Left cardiac atrium (tissue), 4 donors: Measurements from ENCODE around the gene TF. TPM values are rescaled to one million over a fixed set of nuclear protein-coding genes. Genes with fewer than 3 reads are reported as not detected.

Source experiments
- ATAC-seq, 2 donors: fragments of 200-7000 bp; cut with Tn5 transposase; one replicate each; pipeline ENCODE4 v1.9.1; 2020; ENCODE audit warnings: mild to moderate bottlenecking in 2 of 2, moderate library complexity in 2 of 2
- DNase-seq: peaks from one replicate; pipeline ENCODE4 v3.0.0-alpha.2; 2020
- intact Hi-C, 2 donors: fragments of 100-400 bp; cut with DNase I; formaldehyde crosslinking; loops; one replicate each; pipeline versions ENCODE4 v1.14.1 to v1.15.1; 2022 to 2023
- total RNA-seq, 2 donors: library from RNA; stranded (reverse); fragmentation: NEBNext Ultra II Directional; extraction: Animal tissue kit (Norgen Biotek cat#: 25700); gene quantifications; one replicate each; pipeline ENCODE4 v1.2.1, GENCODE V29; 2021
- donor health status: DM: no; HTN: yes; CAD: no.
- donor health status: DM: no; HTN: yes; CAD: no; lungs with severe emphysema.
- donor health status: DM: yes; HTN: yes; CAD: no.
- donor health status: Dilated cardiomyopathy.

The TF gene
- total RNA-seq, 2 donors from 2014 or later: 31.8 to 111 TPM

DNA sequence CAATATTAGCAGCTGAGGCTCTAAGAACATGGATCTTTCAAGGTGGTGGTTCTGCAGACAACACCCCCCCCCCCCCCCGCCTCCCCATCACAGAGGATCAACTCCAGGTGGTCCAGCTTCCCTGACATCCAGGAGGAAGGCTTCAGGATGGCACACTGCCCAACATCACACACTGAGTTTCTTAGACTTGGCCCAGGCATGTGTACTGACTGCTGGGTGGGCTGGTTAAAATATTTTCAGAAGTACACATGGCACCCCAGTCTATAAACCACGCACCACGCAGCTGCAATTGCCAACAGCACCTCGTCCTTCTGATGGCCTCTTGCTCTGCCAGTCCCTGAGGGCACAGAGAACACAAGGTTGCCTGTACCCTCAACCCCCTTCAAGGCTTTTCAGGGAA, 81.5 kb downstream of the TF start:
- DNase-seq (no peak), ATAC-seq (no peak)
- intact Hi-C loops: loop anchor here in 1 of 2 donors (10.0 kb wide), 1 partner anchor 67 kb away; the partner anchor contains the start of gene RAB6B

DNA sequence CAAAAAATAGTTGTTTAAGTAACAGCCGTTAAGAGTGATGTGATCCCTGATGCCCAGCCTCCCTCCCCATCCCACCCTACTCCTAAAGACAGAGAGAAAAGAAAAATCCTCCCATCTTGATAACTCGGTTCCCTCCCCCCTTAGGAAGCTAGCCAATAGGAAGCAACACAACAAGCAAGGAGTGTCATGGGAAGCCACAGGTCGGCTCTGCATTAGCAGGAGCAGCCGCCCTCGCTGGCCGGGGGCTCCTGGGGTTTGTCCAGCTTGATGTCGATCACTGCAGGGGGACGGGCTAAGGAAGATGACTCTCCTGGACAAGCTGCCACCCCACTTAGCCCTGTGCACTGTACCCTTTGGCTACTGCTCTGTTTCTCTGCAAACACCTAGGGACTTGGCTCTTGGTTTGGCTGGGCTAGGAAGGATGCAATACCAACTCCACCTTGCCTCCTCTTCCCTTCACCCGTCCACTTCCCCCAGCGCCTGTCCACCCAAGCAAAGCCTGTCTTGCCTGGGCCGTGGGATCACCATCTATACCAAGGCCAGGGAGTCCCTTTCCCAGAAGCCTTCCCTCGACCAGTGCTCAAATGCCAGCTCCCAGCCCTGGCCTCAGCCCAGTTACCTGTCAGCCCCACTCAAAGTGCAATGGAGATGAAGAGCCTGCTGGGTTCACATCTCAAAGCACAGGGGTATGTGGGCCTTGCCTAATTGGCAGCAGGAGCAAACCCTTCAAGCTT, 82.5 kb downstream of the TF start:
- peak; percentile 58 to 62 for ATAC-seq
- DNase-seq: no peak
- intact Hi-C loops: loop anchor here in 1 of 2 donors (10.0 kb wide), 1 partner anchor 66 kb away; the partner anchor contains the start of gene RAB6B

DNA sequence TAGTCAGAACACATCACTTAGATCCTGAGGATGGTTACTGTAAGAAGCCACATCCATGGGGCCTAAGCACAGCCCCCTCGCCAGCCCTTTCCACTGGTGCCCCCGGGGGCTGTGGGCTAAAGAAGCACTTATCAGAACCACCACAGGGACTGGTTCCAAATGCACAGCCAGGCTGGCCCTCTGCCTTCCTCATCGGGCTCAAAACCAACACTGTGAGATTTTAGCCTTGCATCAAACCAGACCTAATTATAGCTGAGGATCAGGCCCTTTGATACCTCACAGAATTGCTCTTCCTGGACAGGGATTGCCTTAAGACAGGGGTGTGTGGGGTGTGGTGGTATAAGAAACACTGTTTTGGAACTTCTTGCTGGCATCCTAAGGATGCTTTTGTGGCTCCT, 83.1 kb downstream of the TF start:
- no peak for DNase-seq

DNA sequence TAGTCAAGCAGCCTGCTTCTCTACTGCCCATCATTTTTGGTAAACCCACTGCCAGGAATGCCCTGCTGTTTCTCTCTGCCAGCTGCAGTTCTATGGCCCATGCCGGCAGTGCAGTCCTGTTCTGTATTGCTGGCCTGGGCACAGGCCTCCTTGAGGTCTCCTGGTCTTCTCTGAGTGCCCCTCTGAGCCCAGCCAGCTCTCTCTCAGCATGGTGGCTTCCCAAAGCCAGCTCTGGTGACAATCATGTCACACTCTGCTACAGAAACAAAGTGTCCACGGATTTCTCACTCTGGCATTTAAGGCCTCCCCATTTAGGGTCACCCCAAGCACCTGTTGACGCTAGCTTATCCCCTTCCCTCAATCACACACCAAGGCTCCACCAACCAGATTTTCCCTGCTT, 83.9 kb downstream of the TF start:
- intact Hi-C loops: no loop called here
- ATAC-seq (peak; percentile 12 to 67), DNase-seq (no peak)

More for the DNA sequence above, 83.1 kb downstream of the TF start:
- intact Hi-C loops: loop anchor here in 1 of 2 donors (10.0 kb wide), 1 partner anchor 65 kb away; the partner anchor contains the start of gene RAB6B
- peak; percentile 45 to 63 for ATAC-seq

DNA sequence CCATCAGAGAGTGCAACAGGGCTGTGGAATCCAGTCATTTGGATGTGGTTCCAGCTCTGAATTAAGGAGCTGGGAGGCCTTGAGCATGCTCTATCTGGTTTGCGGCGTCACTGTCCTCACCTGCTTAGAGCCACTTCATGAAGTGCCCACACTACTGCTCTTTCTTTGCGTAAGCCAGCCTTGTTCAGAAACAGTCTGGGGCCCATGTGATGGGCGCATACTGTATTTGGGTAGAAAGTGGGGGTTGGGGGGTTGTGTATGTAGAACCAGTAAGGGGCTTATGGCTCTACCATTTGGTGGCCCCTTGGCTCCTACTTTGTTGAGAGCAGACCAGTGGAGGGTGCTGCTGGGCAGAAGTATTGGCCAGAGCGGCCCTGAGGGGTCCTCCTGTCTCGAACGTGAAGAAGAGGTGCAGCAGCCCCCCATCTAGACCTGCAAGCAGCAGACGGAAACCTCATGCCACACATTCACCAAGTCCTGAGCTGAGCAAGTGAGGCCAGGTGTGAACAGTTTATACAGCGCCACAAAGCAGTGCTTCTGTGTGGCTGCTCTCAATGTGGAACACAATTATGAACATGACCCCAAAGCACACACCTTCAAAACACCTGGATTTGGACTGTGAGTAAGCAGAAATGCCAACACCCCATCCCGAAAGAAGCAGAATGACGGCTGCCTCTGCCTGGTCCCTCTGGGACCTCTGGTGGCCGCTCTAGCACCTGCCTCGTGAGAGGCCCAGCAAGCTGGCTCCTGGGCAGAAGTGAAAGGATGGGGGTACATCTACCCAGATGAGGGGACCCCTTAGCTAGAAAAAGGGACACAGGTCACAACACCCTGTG, 86.0 kb downstream of the TF start:
- DNase-seq (no peak), ATAC-seq (no peak)
- intact Hi-C loops: no loop called here

DNA sequence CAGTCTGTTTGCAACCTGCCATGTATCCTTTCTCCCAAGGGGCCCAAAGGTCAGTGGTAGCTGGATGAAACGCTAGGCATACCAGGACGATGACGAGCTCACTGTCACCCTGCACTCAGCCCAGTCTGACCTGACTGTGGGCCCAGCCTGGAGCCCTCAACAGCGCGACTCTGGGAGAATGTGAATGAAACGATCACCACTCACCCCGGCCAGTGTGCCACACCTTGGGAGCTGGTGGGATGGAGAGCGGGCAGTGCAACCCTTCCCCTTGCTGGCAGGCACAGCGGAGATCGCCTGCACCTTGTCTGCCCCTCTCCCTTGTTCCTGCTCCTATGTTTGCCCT, 86.6 kb downstream of the TF start:
- intact Hi-C loops: no loop called here
- ATAC-seq (no peak), DNase-seq (no peak)

DNA sequence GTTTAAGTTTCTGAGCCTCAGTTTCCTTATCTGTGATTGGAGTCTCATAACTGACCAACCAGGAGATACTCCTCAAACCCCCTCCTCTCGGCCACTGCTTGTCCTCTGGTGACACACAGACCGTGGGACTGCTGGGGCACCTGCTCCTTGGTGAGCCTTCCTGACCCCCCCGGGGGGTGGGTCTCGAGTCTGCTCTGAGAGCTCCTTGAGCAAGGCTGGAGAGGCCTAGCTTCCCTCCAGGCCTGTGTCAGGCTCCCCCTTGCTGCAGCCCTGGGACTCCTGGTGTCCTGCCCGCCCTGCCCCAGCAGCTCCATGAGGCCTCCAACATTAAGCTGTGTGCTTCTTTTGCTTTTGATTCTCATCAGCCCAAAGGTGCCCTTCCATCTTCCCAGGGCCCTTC, 87.1 kb downstream of the TF start:
- intact Hi-C loops: no loop called here
- no peak for ATAC-seq
- no peak for DNase-seq

DNA sequence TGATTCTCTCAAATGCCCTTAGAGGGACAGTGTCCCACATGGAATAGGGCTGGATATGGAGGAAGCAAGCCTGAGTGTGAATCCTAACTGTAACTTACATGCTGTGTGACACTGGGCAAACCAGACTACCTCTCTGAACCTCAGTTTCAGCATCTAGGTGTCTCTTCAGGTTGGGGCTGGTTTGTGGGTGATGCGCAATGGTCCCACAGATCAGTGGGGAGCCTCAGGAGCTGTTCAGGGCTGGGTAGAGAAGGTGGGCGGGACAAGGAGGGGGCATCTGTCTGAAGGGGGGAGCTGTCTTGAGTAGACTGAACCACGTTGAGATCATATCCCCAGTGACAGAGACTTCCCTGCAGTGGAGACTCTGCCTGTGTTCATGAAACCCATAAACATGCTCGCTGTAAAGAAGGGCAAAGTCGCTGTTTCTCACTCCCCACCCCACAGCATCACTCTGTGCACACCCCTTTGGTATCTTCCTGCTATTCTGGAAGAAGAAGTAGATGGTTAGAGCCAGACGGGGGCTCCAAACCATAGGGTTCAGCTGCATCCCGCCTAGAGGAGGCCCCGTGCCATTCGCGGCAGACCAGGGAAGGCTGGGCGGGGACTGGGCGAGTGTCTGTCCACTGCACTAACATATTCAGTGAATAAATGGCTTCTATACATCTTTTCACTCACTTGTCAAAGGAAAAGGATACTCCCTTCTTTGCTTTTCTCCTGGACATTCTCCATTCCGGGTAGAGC, 87.9 kb downstream of the TF start:
- intact Hi-C loops: no loop called here
- no peak for ATAC-seq
- no peak for DNase-seq

DNA sequence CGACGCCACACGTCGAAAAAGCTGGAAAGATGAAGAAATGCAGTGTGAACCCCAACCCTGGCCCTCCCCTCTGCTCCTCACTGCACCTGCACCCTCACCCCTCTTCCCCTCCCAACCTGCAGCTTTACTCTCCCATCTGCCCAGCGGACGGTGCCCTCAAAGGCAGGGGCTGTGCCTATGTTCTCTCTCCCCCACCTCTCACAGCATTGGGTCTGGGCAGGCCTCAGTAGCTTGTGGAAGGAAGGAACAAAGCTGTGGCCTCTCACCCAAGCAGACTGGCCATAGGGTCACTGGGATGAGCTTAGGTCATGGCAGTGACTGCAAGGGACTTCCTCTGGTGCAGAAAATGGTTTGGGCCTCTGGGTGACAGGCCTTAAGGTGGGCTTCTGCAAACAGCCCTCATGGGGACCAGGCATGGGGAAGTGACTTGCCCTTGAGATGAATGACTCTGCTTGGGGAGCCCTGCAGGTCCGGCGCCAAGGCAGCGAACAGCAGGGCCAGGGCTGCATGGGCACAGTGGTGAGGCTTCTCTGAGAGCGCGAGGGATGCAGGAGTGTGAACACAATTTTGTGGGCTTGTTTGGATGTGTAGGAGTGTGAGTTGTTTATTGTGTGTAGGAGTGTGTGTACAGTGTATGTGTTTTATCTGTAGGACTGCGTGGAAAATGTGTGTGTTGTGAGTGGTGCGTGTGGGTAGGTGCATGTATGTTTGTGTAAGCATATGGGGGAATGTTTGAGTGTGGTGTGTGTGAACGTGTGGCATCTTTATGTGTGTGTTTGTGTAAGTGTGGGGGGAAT, 88.6 kb downstream of the TF start:
- DNase-seq: no peak
- intact Hi-C loops: no loop called here
- no peak for ATAC-seq

DNA sequence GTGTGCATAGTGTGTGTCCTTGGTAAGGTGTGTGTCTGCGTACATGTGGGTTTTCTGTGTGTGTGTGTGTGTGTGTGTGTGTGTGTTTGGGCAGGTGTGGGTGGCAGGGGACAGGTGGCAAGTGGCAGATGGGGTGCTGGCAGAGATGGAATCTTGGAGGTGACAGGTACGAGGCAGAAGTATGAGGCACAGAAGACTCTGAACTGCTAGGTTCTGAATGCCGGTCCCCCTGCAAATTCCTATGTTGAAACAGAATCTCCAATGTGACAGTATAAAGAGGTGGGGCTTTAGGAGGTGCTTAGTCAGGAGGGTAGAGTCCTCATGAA, 89.2 kb downstream of the TF start:
- DNase-seq: no peak
- no peak for ATAC-seq
- intact Hi-C loops: no loop called here

DNA sequence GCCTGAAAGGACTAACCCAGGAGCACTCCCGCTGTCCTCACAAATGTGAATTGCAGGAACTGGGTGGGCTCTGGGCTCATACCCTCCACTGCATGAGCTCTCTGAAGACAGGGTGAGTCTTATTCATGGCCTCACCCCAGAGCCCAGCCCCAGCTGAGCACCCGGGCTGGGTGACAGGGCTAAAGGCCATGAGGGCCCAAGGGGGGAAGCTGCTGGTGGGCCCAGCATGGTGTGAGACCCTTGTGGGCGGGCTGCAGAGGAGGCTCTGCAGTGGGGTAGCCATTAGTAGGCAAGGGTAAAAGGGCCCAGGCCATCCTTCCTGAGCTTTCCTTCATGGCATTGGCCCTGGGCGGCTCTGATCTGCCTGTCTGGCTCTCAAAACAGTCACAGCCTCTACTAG, 89.8 kb downstream of the TF start:
- DNase-seq (no peak), ATAC-seq (no peak)
- intact Hi-C loops: no loop called here

DNA sequence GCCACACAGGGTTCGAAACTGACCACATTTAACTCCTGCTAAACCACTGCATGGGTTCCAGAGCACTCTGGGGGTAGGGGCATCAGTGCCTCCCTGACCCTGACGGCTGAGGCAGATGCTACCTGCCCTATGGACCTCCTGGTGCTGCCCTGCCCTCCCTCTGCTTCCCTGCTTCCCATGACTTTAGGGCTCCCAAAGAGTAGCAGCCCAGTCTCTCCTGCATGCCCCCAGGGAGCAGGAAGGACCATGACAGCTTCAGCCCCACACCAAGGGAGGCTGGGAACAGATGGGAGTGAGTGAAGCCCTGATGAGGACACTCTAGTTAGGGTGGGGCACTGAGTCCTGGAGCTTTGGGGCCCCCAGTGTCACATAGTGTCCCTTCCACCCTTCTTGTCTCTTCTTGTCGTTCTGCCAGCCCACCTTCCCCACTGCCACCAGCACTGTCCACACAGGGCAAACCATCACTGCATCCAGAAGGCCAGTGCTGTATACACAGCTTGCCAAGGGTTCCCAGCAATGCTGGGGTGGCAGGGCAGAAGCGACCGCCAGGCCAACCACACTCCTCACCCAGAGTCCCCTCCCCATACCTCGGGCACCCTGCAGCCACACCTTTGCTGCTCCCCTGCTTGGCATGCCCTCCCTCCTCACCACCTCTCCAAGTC, 90.4 kb downstream of the TF start:
- DNase-seq: no peak
- no peak for ATAC-seq
- intact Hi-C loops: no loop called here

DNA sequence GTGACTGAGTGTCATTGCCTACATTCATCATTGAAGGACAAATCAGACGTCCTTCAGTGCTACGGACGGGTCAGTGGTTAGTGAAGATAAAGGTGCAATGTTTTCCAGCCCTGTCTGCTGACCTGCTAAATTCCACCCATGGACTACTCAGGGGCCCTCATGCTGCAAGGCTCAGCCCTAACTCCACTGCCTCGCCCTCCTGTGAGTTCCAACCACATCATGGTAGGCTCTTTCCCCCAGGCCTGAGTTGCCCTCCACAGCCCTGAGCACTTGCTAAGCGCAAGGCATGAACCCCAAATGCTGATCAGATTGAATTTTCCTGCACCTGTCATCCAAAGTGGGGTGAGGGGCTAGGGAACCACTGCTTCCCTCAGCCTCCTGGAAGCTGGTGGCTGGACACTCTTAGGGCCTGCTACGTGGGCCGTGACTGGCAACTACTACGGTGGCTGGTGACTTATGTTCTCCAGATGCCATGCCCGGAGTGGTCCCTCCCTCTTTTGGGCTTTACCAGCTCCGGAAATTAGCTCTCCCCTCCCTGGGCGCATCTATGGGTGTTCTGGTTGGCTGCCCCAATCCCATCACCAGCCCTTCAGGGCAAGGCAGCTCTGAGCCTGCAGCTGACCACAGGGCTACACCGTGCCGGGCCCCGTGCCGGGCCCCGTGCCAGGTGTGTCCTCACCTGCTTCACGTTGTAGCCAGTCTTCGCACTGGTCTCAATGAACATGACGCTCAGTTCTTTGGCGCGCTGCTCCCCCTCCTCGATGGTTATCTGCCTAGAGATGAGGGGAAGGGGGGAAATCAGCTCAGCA, 91.5 kb downstream of the TF start:
- DNase-seq: no peak

DNA sequence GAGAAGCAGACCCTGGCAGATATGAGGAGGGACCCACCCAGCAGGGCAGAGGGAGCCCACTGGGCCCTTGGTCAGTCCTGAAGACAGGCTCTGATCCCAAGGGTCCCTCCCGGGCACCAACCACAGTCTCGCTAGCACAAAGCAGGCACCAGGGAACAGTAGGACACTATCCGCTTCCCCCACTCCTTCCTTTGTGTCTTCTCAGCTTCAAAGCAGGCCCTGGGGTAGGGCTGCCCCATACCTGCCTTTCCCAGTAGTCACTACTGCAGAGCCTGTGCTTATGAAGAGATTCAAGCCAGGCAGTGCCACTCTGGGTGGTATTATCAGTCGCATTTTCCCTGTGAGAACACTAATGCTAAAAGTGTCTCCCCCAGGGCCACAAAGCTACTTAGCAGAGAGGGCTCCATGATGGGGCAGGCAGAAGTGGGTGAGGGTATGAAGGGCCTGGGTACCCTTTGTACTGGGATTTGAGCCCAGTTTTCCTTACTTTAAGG, 92.2 kb downstream of the TF start:
- DNase-seq: no peak
- no peak for ATAC-seq
- intact Hi-C loops: no loop called here

More for the DNA sequence above, 91.5 kb downstream of the TF start:
- intact Hi-C loops: no loop called here
- ATAC-seq: no peak

DNA sequence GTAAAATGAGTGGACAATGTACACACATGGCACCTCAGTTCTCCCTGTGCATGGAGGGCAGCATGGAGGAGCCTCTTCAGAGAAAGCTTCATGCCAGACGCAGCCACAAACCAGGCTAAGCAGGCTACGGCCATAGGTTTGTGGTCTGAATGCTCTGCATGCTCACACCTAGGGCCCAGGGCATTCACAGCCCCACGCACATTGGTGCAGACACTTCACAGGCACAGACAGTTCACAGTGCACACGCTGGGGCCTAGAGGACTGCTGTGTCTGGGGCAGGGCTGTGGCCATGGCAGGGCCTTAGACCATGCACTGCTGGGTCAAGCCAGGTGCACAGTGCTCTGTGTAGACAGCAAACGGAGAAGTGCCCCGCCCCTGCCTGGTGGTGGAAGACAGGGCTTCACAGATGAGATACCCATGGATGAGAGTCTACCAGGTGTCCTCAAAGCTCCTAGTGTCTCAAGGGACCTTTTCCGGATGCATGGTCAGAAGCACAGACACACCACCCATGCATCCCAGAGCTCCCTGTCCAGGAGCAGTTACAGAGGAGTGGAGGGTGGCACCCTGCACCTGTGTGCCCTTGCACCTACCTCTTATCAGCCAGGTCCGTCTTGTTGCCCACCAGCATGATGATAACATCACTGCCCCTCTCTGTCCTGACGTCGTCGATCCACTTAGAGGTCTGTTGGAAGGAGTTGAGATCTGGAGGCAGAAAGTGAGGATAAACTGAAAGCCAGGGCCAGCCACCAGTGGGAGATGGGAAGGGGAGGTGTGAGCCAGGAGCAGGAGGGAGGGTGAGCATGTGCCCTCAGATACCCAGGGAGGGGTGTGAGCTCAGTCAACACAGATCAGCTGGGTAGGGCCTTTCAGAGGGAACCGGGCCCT, 93.0 kb downstream of the TF start:
- DNase-seq (no peak), ATAC-seq (no peak)
- intact Hi-C loops: no loop called here

DNA sequence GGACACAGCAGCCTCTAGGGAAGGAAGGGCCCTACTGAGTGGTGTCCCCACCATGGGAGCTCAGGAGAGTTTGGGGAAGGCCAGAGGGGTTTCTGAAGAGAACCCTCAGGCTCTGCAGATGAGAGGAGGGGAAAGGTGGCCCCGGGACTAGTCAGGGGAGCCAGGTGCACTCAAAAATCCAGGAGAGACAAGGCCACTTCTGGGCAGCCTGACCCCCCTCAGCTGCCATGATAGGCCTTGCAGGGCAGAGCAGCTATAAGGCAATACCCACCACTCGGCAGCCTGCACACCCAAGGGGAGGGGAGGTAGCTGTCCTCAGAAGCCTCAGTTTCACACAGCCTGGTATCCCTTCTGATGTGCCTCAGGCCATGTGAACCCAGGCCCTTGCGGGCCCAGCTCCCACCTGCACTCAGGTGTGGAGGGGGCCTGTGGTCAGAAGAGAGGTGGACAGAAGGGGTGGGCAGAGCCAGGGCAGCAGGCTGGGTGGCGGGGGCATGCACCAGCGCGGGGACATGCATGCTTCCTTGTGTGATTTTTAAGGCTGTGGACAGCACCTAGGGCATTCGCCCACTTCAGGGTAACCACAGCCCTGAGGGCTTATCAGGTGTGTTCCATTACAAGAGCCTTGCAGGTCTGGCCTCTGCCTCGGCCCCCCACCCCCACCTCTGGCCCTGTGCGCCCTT, 94.0 kb downstream of the TF start:
- DNase-seq (no peak), ATAC-seq (no peak)
- intact Hi-C loops: no loop called here
